Sigmoid colon (tissue), 4 donors: Measurements from ENCODE around the gene KLHL5.

Source experiments
- CTCF ChIP-seq, 4 experiments: fragments of 450-650 bp in 3 of 4; fragments of 200-600 bp in 1 of 4; IDR thresholded peaks; one replicate each; pipeline ENCODE4 v1.5.1; 2016 to 2019; ENCODE audit warnings: antibody characterized with exemption in 4 of 4, mild to moderate bottlenecking in 3 of 4, moderate library complexity in 2 of 4
- EP300 ChIP-seq, 4 donors: sonication (generic); formaldehyde crosslinking; IDR thresholded peaks; one replicate each; pipeline ENCODE4 v1.6.1; 2017; ENCODE audit warnings: antibody characterized with exemption in 4 of 4

GRCh38 chr4:39066371-39066770 is 4.3 kb downstream of the KLHL5 start:
- TF ChIP-seq CTCF (IDR thresholded peaks at IDR 0.05) = no peak
- no peak for TF ChIP-seq EP300 (IDR thresholded peaks at IDR 0.05)
